SU-DHL-6 (cell line): Measurements from ENCODE around the gene NELFB.

Experiments
- EZH2phosphoT487 ChIP-seq: fragments of 200-600 bp; sonication (generic), shearing (Covaris generic); conservative IDR thresholded peaks from 2 replicates; pipeline ENCODE4 v1.6.1; 2018; ENCODE audit warnings: mild to moderate bottlenecking, antibody characterized with exemption, low read length, moderate library complexity, mixed read lengths
- TF ChIP-seq, protein P1 (sequence below): fragments of 200-600 bp; sonication (generic); IDR thresholded peaks from one replicate; pipeline ENCODE4 v1.5.1; 2017; ENCODE audit warnings: antibody characterized with exemption, mild to moderate bottlenecking, low read length, moderate library complexity; ENCODE audit not compliant: insufficient read depth, poor library complexity, severe bottlenecking

DNA sequence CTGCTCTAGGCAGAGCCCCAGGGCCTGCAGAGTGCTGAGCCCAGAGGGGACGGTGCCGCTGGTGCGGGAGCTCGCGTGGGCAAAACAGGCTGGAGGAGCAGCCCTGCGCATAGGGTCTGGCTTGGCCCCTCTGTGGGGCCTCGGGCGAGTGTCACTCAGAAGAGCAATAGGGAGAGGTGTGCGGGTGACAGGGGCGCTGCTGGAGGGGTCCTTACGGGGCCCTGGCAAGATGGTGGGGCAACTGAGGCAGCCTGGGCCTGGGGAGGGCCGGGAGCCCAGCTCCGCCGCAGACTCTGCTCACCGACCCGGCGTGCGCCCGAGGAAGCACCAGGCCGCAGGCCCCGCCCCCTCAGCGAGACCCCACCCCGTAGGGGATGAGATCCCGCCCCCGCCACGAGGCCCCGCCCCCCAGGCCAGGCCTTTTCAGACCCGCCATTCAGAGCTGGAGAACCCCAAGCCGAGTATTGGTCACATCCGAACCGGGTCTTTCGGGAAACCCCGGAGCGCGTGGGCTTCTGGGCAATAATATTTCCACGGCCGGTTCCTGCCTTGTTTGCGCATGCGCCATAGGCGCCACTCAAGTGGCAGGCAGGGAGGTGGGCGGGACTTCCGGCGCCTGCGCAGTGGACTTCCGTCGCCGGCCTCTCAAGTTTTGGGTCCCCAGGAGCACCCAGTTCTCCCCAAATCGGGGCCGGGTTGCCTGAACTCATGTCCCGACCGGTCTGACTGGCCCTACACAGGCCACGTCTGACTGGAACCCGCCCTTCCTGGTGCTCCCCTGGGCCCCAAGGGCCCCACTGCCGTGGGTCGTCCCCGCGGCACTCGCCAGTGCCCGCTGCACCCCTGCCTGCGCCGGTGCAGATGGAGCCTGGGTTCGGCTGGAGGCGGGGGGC, 31.8 kb upstream of the NELFB start:
- TF ChIP-seq, protein P1, sequence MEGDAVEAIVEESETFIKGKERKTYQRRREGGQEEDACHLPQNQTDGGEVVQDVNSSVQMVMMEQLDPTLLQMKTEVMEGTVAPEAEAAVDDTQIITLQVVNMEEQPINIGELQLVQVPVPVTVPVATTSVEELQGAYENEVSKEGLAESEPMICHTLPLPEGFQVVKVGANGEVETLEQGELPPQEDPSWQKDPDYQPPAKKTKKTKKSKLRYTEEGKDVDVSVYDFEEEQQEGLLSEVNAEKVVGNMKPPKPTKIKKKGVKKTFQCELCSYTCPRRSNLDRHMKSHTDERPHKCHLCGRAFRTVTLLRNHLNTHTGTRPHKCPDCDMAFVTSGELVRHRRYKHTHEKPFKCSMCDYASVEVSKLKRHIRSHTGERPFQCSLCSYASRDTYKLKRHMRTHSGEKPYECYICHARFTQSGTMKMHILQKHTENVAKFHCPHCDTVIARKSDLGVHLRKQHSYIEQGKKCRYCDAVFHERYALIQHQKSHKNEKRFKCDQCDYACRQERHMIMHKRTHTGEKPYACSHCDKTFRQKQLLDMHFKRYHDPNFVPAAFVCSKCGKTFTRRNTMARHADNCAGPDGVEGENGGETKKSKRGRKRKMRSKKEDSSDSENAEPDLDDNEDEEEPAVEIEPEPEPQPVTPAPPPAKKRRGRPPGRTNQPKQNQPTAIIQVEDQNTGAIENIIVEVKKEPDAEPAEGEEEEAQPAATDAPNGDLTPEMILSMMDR = no peak
- no peak for TF ChIP-seq EZH2phosphoT487
